Uterus (tissue), 4 donors: Measurements from ENCODE around the gene TNP2. TPM values are rescaled to one million over a fixed set of nuclear protein-coding genes. Genes with fewer than 3 reads are reported as not detected.

Experiments used
- DNase-seq, 2 donors: peaks; one replicate each; pipeline ENCODE4 v3.0.0-alpha.2; 2019 to 2020
- H3K27ac ChIP-seq, 2 donors: fragments of 200-600 bp; sonication (generic); 1 replicate in 1 of 2; 2 replicates in 1 of 2; pipeline ENCODE4 v1.5.1; 2016 to 2018
- H3K27me3 ChIP-seq, 2 donors: fragments of 200-600 bp; sonication (generic); one replicate each; pipeline ENCODE4 v1.5.1; 2018 to 2019; ENCODE audit warnings: control low read depth in 1 of 2
- H3K36me3 ChIP-seq, 2 donors: fragments of 200-600 bp; sonication (generic); one replicate each; pipeline ENCODE4 v1.5.1; 2019; ENCODE audit warnings: control low read depth in 1 of 2
- H3K4me1 ChIP-seq, 2 donors: fragments of 200-600 bp; sonication (generic); one replicate each; pipeline ENCODE4 v1.5.1; 2018 to 2019; ENCODE audit warnings: control low read depth in 1 of 2
- H3K4me3 ChIP-seq, 2 donors: fragments of 200-600 bp; sonication (generic); 1 replicate in 1 of 2; 2 replicates in 1 of 2; pipeline ENCODE4 v1.5.1; 2018 to 2019; ENCODE audit warnings: mild to moderate bottlenecking in 1 of 2
- H3K9me3 ChIP-seq, 2 donors: fragments of 200-600 bp; sonication (generic); one replicate each; pipeline ENCODE4 v1.5.1; 2019; ENCODE audit warnings: control low read depth in 1 of 2
- POLR2A ChIP-seq, 2 donors: fragments of 450-650 bp; IDR thresholded peaks; one replicate each; pipeline ENCODE4 v1.6.1; 2016; ENCODE audit warnings: antibody characterized with exemption in 2 of 2, mild to moderate bottlenecking in 1 of 2, moderate library complexity in 1 of 2
- intact Hi-C: fragments of 100-400 bp; cut with DNase I; formaldehyde crosslinking; loops from one replicate; pipeline ENCODE4 v1.15.1; 2023; ENCODE audit warnings: low total_unique reads
- total RNA-seq, 4 donors: library from RNA; depleted of rRNA in 3 of 4; stranded (reverse); fragments of >200 nt in 3 of 4; gene quantifications; one replicate each; pipeline versions ENCODE4 v1.1.0 to v1.2.4, GENCODE V29; 2014 to 2023
- TF ChIP-seq, protein P1 (sequence below), 4 experiments: fragments of 200-600 bp in 2 of 4; fragments of 450-650 bp in 2 of 4; sonication (generic) in 2 of 4; IDR thresholded peaks; one replicate each; pipeline ENCODE4 v1.5.1; 2016 to 2019; ENCODE audit warnings: antibody characterized with exemption in 4 of 4, mild to moderate bottlenecking in 2 of 4, moderate library complexity in 1 of 4
- donor health status: DM: yes; HTN: yes; CAD: no.

The TNP2 gene
- total RNA-seq, 4 donors from 2014 or later, result not detected

DNA sequence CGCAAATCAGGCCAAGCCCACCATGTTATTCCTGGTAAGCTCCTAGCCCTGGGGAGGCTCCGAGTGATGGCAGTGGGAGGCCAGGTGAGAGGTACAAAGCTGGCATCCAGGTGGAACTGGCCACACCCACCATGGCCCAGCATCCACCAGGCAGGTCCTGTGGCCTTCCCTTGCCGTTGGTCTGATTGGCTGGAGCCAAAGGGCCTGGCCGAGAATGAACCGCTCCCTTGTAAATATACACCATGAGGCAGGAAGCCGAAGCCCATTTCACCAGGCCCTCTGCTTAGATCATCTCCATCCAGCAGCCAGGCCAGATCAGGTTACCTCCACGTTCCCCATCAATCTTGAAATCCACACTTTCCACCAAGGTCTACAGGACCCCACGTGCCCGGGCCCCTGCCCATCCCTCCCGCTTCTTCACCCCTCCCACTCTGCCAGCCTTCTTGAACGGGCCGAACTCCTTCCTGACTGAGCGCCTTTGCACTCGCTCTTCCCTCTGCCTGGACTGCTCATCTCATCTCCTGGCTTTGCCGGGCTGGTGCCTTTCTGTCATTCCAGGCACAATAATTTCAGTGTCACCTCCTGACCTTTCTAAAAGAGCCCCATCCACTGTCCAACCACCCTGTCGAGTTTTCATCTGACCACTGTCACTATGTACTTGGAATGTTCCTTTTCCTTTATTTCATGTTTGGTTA, 18.9 kb downstream of the TNP2 start:
- no peaks in the 10 kb centered on the region for H3K27me3 ChIP-seq
- H3K4me3 ChIP-seq, result no peak overlapping the region
- H3K27ac ChIP-seq, result no peak overlapping the region
- no peaks in the 10 kb centered on the region for H3K36me3 ChIP-seq
- peaks cover 0 to 6% of the 10 kb centered on the region in 2 donors for H3K4me1 ChIP-seq
- intact Hi-C loops, result no loop called here
- TF ChIP-seq POLR2A (IDR thresholded peaks at IDR 0.05), result no peak
- TF ChIP-seq, protein P1, sequence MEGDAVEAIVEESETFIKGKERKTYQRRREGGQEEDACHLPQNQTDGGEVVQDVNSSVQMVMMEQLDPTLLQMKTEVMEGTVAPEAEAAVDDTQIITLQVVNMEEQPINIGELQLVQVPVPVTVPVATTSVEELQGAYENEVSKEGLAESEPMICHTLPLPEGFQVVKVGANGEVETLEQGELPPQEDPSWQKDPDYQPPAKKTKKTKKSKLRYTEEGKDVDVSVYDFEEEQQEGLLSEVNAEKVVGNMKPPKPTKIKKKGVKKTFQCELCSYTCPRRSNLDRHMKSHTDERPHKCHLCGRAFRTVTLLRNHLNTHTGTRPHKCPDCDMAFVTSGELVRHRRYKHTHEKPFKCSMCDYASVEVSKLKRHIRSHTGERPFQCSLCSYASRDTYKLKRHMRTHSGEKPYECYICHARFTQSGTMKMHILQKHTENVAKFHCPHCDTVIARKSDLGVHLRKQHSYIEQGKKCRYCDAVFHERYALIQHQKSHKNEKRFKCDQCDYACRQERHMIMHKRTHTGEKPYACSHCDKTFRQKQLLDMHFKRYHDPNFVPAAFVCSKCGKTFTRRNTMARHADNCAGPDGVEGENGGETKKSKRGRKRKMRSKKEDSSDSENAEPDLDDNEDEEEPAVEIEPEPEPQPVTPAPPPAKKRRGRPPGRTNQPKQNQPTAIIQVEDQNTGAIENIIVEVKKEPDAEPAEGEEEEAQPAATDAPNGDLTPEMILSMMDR (IDR thresholded peaks at IDR 0.05), result no peak
- no peak for DNase-seq
- H3K9me3 ChIP-seq, result no peaks in the 10 kb centered on the region

DNA sequence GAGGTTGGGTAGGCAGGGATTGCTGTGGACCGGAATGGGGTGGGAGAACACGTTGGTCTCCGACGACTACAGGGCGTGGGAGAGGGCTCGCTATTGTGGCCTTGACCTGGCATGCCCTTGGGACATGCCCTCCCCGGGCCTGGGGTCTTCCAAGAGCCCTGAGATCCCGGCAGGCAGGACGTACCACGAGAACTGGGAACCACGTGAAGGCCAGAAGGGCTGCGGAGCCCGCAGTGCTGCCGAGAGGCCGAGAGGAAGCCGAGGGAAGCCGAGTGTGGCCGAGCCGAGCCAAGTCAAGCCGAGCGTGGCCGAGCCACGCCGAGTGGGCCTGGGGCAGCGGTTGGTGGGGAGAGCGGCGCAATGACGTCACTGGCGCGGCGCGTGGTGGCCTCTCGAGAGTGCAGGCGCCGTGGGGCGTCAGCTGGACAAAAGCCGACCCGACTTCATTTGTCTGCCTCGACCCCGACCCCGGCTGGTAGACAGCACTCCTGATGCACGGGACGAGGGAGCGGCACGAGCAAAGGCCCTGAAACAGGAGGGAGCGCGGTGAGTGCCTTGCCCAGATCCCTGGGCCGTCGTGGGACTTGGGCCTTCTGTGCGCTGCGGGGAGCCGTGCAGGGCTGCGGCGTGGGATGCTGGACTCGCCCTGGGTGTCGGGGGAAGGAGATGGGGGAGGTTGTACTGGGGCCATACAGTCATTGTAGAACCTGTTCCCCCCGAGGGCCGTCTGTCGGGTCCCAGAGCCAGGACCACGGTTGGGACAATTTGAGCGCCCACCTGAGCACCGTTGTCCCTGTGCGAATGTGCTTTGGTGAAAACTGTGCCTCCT, 19.7 kb downstream of the TNP2 start:
- Histone ChIP-seq H3K4me1 (no peaks in the 10 kb centered on the region), H3K27me3 (no peaks in the 10 kb centered on the region), H3K36me3 (no peaks in the 10 kb centered on the region), H3K4me3 (no peak overlapping the region), H3K27ac (no peak overlapping the region), H3K9me3 (no peaks in the 10 kb centered on the region)
- intact Hi-C loops, result no loop called here
- no peak for DNase-seq
- TF ChIP-seq, protein P1 (IDR thresholded peaks at IDR 0.05), result no peak
- TF ChIP-seq POLR2A (IDR thresholded peaks at IDR 0.05), result no peak

DNA sequence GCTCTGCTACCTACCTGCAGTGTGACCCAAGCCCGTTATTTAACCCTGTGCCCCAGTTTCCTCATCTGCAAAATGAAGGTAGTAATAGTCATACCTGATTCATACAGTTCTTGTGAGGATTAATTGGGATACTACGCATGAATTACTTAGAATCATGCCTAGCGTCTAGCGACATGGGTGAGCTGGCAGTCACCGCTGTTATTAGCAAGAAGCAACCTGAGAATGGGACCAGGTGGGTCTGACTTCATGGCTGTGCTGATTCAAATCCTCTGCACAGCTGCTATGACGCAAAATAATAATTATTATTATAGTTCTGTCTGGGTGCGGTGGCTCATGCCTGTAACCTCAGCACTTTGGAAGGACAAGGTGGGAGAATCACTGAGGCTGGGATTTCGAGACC, 21.0 kb downstream of the TNP2 start:
- Histone ChIP-seq H3K9me3 (no peaks in the 10 kb centered on the region), H3K27me3 (no peaks in the 10 kb centered on the region), H3K4me1 (no peaks in the 10 kb centered on the region), H3K27ac (no peak overlapping the region), H3K4me3 (no peak overlapping the region), H3K36me3 (no peaks in the 10 kb centered on the region)
- DNase-seq, result no peak
- intact Hi-C loops, result no loop called here
- TF ChIP-seq, protein P1 (IDR thresholded peaks at IDR 0.05), result no peak
- no peak for TF ChIP-seq POLR2A (IDR thresholded peaks at IDR 0.05)

DNA sequence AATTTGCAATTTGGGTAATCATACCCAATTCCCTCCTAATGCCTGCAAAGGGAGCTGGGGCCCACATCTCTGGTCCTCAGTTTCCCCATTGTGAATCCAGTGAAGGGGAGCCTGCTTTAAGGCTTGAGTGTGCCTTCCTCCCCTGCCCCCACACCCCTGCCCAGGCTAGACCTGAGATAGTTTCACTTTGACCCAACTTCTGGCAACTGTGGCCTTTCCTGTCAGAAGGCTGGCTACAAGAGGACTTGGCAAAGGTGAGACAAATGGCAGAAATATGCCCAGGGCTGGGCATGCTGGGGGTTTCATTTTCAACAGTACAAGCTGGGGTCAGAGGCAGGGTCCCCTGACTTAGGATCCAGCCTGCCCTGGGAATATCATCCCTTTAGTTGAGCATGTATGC, 23.1 kb downstream of the TNP2 start:
- intact Hi-C loops, result no loop called here
- Histone ChIP-seq H3K4me1 (no peaks in the 10 kb centered on the region), H3K36me3 (no peaks in the 10 kb centered on the region), H3K27me3 (no peaks in the 10 kb centered on the region), H3K4me3 (no peak overlapping the region), H3K27ac (no peak overlapping the region), H3K9me3 (no peaks in the 10 kb centered on the region)
- TF ChIP-seq, protein P1 (IDR thresholded peaks at IDR 0.05), result no peak
- no peak for DNase-seq

DNA sequence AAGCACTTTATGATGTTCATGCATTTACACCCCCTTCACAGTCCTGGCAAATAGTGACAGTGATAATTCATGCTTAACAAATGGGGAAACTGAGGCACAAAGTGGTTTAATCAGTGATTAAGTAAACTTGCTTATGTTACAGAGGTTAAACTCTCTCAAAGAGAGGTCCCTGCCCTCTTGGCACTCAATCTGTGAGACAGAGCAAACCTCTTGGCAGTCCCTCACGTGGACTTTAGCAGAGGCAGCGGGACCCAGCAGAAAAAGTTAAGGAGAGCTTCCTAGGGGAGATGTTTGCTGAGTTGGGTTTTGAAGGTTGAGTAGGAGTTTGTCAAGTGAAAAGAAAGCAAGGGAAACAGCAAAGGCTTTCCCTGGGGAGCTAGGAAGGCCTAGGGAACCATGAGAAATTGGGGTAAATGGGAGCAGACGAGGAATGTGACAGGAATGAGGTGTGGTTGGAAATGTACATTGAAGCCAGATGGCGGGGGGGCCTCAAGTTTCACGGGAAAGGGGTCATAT, 23.8 kb downstream of the TNP2 start:
- no peak overlapping the region for H3K27ac ChIP-seq
- intact Hi-C loops, result no loop called here
- TF ChIP-seq POLR2A (IDR thresholded peaks at IDR 0.05), result no peak
- TF ChIP-seq, protein P1 (IDR thresholded peaks at IDR 0.05), result no peak
- DNase-seq, result no peak
- H3K27me3 ChIP-seq, result no peaks in the 10 kb centered on the region
- no peaks in the 10 kb centered on the region for H3K4me1 ChIP-seq
- no peaks in the 10 kb centered on the region for H3K36me3 ChIP-seq
- no peak overlapping the region for H3K4me3 ChIP-seq
- no peaks in the 10 kb centered on the region for H3K9me3 ChIP-seq
